GM12801 (cell line): ENCODE results near the gene CUL4A.

ENCODE experiments used
- TF ChIP-seq, protein P1 (sequence below): IDR thresholded peaks from one replicate; pipeline ENCODE4 v1.5.1; 2011; ENCODE audit warnings: control low read depth; ENCODE audit not compliant: insufficient read length; ENCODE audit errors: extremely low read depth

CUL4A gene

DNA sequence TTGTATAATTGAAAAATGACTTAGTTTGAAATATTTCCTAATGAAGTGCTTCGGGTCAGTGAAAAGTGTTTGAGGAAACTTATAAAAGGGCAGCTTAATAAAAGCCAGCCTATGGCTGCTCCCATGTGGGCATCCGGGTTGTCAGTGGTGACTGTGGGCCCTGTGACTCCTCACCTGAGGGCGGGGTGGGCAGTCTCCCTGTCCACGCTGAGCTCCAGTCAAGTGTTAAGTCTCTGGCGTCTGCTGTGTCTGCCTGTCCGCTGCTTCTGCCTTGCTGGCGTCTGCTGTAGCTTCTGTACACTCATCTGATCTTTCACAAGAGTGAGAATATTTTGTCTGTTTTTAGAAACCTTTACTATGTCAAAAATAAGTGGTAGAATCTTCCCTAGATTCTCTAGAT is 94.7 kb downstream of the CUL4A start:
- TF ChIP-seq, protein P1, sequence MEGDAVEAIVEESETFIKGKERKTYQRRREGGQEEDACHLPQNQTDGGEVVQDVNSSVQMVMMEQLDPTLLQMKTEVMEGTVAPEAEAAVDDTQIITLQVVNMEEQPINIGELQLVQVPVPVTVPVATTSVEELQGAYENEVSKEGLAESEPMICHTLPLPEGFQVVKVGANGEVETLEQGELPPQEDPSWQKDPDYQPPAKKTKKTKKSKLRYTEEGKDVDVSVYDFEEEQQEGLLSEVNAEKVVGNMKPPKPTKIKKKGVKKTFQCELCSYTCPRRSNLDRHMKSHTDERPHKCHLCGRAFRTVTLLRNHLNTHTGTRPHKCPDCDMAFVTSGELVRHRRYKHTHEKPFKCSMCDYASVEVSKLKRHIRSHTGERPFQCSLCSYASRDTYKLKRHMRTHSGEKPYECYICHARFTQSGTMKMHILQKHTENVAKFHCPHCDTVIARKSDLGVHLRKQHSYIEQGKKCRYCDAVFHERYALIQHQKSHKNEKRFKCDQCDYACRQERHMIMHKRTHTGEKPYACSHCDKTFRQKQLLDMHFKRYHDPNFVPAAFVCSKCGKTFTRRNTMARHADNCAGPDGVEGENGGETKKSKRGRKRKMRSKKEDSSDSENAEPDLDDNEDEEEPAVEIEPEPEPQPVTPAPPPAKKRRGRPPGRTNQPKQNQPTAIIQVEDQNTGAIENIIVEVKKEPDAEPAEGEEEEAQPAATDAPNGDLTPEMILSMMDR = no peak

DNA sequence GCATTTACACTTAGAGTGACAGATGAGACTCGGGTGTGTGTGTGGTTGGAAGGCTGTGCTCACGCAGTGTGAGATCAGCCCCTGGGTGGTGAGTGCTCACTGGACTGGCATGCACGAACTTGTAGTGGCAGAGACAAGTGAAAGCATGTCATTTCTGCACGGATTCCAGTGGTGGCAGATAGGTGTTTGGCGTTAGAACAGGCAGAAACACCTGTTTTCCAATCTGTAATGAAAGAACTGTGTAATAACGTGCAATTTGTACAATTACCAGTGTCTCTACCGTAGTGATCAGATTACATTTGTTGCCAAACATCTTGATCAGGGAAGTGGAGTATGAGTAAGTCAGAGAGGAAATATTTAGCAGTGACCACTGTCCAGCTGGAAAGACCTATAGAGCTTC is 95.8 kb downstream of the CUL4A start:
- TF ChIP-seq, protein P1 = no peak

GRCh38 chr13:113307491-113307890 is 98.1 kb downstream of the CUL4A start:
- TF ChIP-seq, protein P1 = no peak

- TF ChIP-seq, protein P1 = no peak
Measured at GRCh38 chr13:113309473-113309872, 100.1 kb downstream of the CUL4A start.

DNA sequence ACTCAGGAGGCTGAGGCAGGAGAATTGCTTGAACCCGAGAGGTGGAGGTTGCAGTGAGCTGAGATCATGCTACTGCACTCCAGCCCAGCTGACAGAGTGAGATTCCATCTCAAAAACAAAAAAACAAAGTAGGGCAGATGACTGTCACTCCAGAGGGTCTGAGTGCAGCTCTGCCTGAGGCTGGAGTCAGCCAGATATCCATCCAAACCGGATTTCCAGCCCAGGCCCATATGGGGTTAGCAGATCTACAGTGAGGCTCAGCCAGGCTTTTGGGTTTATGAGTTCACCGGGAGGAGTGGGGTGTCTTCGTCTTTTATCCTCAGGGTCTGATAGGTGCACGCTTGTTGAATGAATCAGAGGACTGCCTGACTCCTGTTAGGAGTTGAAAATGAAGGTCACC is 106.6 kb downstream of the CUL4A start:
- TF ChIP-seq, protein P1 = no peak
